Muscle of leg (tissue), 11 donors: Measurements from ENCODE around the gene EPHA8. TPM values are rescaled to one million over a fixed set of nuclear protein-coding genes. Genes with fewer than 3 reads are reported as not detected.

ENCODE experiments used
- DNase-seq: peaks from one replicate; pipeline ENCODE4 v3.0.0; 2013
- H3K27ac ChIP-seq: one replicate; pipeline ENCODE4 v1.5.1; 2013; ENCODE audit warnings: mild to moderate bottlenecking, low read length, control low read depth
- H3K27me3 ChIP-seq: one replicate; pipeline ENCODE4 v1.6.1; 2013; ENCODE audit warnings: low read length; ENCODE audit not compliant: control insufficient read depth, insufficient read depth
- H3K36me3 ChIP-seq: one replicate; pipeline ENCODE4 v1.6.1; 2013; ENCODE audit warnings: low read length; ENCODE audit not compliant: control insufficient read depth, insufficient read depth
- H3K4me1 ChIP-seq: one replicate; pipeline ENCODE4 v1.6.1; 2013; ENCODE audit warnings: low read length; ENCODE audit not compliant: control insufficient read depth, insufficient read depth
- H3K4me3 ChIP-seq: one replicate; pipeline ENCODE4 v1.5.1; 2013; ENCODE audit warnings: low read length, control low read depth
- H3K9me3 ChIP-seq: replicated peaks from 2 replicates; pipeline ENCODE4 v1.6.1; 2013; ENCODE audit warnings: low read depth, low read length; ENCODE audit not compliant: control insufficient read depth
- WGBS: methylation state at CpG from one replicate; pipeline ENCODE4 v1.1.5; 2013; ENCODE audit warnings: missing lambda C conversion rate; ENCODE audit not compliant: insufficient coverage; 5-methylcytosine and 5-hydroxymethylcytosine counted together
- polyA plus RNA-seq, 8 donors: library from polyadenylated mRNA; unstranded; fragments of 120-200 nt; gene quantifications; one replicate each; pipeline versions ENCODE4 v1.2.1 to v1.2.3, GENCODE V29; 2013; ENCODE audit warnings: inconsistent platforms in 1 of 8, low replicate concordance in 1 of 8; ENCODE audit not compliant: insufficient read length in 8 of 8, insufficient read depth in 1 of 8
- total RNA-seq: library from RNA; stranded (reverse); fragments of 120-200 nt; gene quantifications from one replicate; pipeline ENCODE4 v1.2.4, GENCODE V29; 2013

Gene EPHA8
- total and polyA plus RNA-seq, 9 donors: 0.02 to 0.09 (median 0.05) TPM; not detected in 3

GRCh38 chr1:22600817-22601605, 37.7 kb downstream of the EPHA8 start:
- 81% methylated on average over 32 of the region's 39 CpGs for WGBS
- Histone ChIP-seq H3K27me3 (peaks cover 30% of the 10 kb centered on the region), H3K4me3 (no peak overlapping the region), H3K4me1 (no peaks in the 10 kb centered on the region), H3K27ac (no peak overlapping the region), H3K9me3 (no peaks in the 10 kb centered on the region), H3K36me3 (no peaks in the 10 kb centered on the region)
- no peak for DNase-seq

GRCh38 chr1:22601610-22602009, 38.3 kb downstream of the EPHA8 start:
- 94% methylated on average over 10 of the region's 12 CpGs for WGBS
- Histone ChIP-seq H3K27me3 (peaks cover 34% of the 10 kb centered on the region), H3K27ac (no peak overlapping the region), H3K4me1 (no peaks in the 10 kb centered on the region), H3K4me3 (no peak overlapping the region), H3K9me3 (no peaks in the 10 kb centered on the region), H3K36me3 (no peaks in the 10 kb centered on the region)
- DNase-seq: no peak

GRCh38 chr1:22602060-22602740, 38.9 kb downstream of the EPHA8 start:
- WGBS: 76% methylated on average over 16 of the region's 18 CpGs

GRCh38 chr1:22606161-22606560, 42.9 kb downstream of the EPHA8 start:
- Histone ChIP-seq H3K27me3 (peaks cover 35% of the 10 kb centered on the region), H3K9me3 (no peaks in the 10 kb centered on the region), H3K27ac (no peak overlapping the region), H3K4me3 (no peak overlapping the region), H3K4me1 (no peaks in the 10 kb centered on the region), H3K36me3 (no peaks in the 10 kb centered on the region)
- WGBS: 80% methylated on average over 1 of the region's 4 CpGs
- no peak for DNase-seq

More at GRCh38 chr1:22602060-22602740, 38.9 kb downstream of the EPHA8 start:
- Histone ChIP-seq H3K36me3 (no peaks in the 10 kb centered on the region), H3K27ac (no peak overlapping the region), H3K27me3 (peaks cover 34% of the 10 kb centered on the region), H3K4me1 (no peaks in the 10 kb centered on the region), H3K4me3 (no peak overlapping the region), H3K9me3 (no peaks in the 10 kb centered on the region)
- no peak for DNase-seq

- 6% methylated on average over 10 of the region's 10 CpGs for WGBS
- no peak for DNase-seq
- no peak overlapping the region for H3K27ac ChIP-seq
- H3K4me3 ChIP-seq: no peak overlapping the region
- no peaks in the 10 kb centered on the region for H3K36me3 ChIP-seq
- H3K4me1 ChIP-seq: no peaks in the 10 kb centered on the region
- peaks cover 35% of the 10 kb centered on the region for H3K27me3 ChIP-seq
- no peaks in the 10 kb centered on the region for H3K9me3 ChIP-seq
Measured at GRCh38 chr1:22607154-22607553, 43.9 kb downstream of the EPHA8 start.

GRCh38 chr1:22608361-22608760, 45.1 kb downstream of the EPHA8 start:
- H3K27me3 ChIP-seq: peaks cover 32% of the 10 kb centered on the region
- H3K36me3 ChIP-seq: no peaks in the 10 kb centered on the region

GRCh38 chr1:22609291-22609690, 46.0 kb downstream of the EPHA8 start:
- no peaks in the 10 kb centered on the region for H3K36me3 ChIP-seq
- DNase-seq: no peak
- peaks cover 25% of the 10 kb centered on the region for H3K27me3 ChIP-seq
- no peaks in the 10 kb centered on the region for H3K9me3 ChIP-seq
- H3K4me3 ChIP-seq: no peak overlapping the region
- no peaks in the 10 kb centered on the region for H3K4me1 ChIP-seq
- no peak overlapping the region for H3K27ac ChIP-seq
- 33% methylated on average over 2 of the region's 6 CpGs for WGBS

More at GRCh38 chr1:22608361-22608760, 45.1 kb downstream of the EPHA8 start:
- Histone ChIP-seq H3K4me3 (no peak overlapping the region), H3K27ac (no peak overlapping the region), H3K9me3 (no peaks in the 10 kb centered on the region), H3K4me1 (no peaks in the 10 kb centered on the region)
- WGBS: 83% methylated on average over 1 of the region's 3 CpGs
- DNase-seq: no peak

- H3K4me3 ChIP-seq: no peak overlapping the region
- H3K9me3 ChIP-seq: no peaks in the 10 kb centered on the region
- DNase-seq: peak; percentile 80
- no peaks in the 10 kb centered on the region for H3K36me3 ChIP-seq
- no peaks in the 10 kb centered on the region for H3K4me1 ChIP-seq
- no peak overlapping the region for H3K27ac ChIP-seq
- peaks cover 27% of the 10 kb centered on the region for H3K27me3 ChIP-seq
- WGBS: 21% methylated on average over 7 of the region's 7 CpGs
Measured at GRCh38 chr1:22611530-22611947, 48.2 kb downstream of the EPHA8 start.

- 43% methylated on average over 7 of the region's 12 CpGs for WGBS
- Histone ChIP-seq H3K36me3 (no peaks in the 10 kb centered on the region), H3K4me1 (no peaks in the 10 kb centered on the region), H3K27ac (no peak overlapping the region), H3K4me3 (no peak overlapping the region), H3K9me3 (no peaks in the 10 kb centered on the region), H3K27me3 (peaks cover 28% of the 10 kb centered on the region)
- no peak for DNase-seq
Measured at GRCh38 chr1:22612671-22613571, 49.6 kb downstream of the EPHA8 start.

GRCh38 chr1:22613572-22613918, 50.3 kb downstream of the EPHA8 start:
- H3K4me3 ChIP-seq: no peak overlapping the region
- no peak overlapping the region for H3K27ac ChIP-seq
- peaks cover 31% of the 10 kb centered on the region for H3K27me3 ChIP-seq
- WGBS: 59% methylated on average over 3 of the region's 5 CpGs
- DNase-seq: no peak
- no peaks in the 10 kb centered on the region for H3K4me1 ChIP-seq
- H3K9me3 ChIP-seq: no peaks in the 10 kb centered on the region
- no peaks in the 10 kb centered on the region for H3K36me3 ChIP-seq
